HEK293T (cell line): Measurements from ENCODE around the gene TPR.
"Not testable (repeated sequence)": the region's sequence is repeated elsewhere in the genome, so short reads cannot be mapped to it uniquely, and the experiment has no call there.

Source experiments
- CTBP1 ChIP-seq: fragments of 450-650 bp; IDR thresholded peaks from 2 replicates; pipeline ENCODE4 v1.6.1; 2016; ENCODE audit warnings: borderline replicate concordance
- ELF4 ChIP-seq: fragments of 450-650 bp; IDR thresholded peaks from 2 replicates; pipeline ENCODE4 v1.6.1; 2017; ENCODE audit warnings: antibody characterized with exemption
- FOXM1 ChIP-seq: fragments of 450-650 bp; IDR thresholded peaks from 2 replicates; pipeline ENCODE4 v1.6.1; 2017; ENCODE audit warnings: mild to moderate bottlenecking, borderline replicate concordance
- HDGF ChIP-seq: fragments of 450-650 bp; IDR thresholded peaks from 2 replicates; pipeline ENCODE4 v1.6.1; 2017; ENCODE audit warnings: antibody characterized with exemption, borderline replicate concordance
- SUZ12 ChIP-seq: fragments of 450-650 bp; IDR thresholded peaks from 2 replicates; pipeline ENCODE4 v1.6.1; 2016; ENCODE audit warnings: mild to moderate bottlenecking

GRCh38 chr1:186392711-186393110 is 17.7 kb upstream of the TPR start:
- TF ChIP-seq CTBP1, ELF4, SUZ12, FOXM1, HDGF: not testable (repeated sequence)
